DOHH2 (cell line): ENCODE data around the gene SERP2.

Source experiments
- H3F3A ChIP-seq: fragments of 200-600 bp; sonication (generic), shearing (Covaris generic); 2 replicates; pipeline ENCODE4 v1.6.0; 2016; ENCODE audit warnings: antibody characterized with exemption, mild to moderate bottlenecking; ENCODE audit not compliant: control insufficient read depth, insufficient read depth
- H3K27ac ChIP-seq: fragments of 200-600 bp; sonication (generic); 2 replicates; pipeline ENCODE4 v1.5.1; 2014; ENCODE audit warnings: low read depth, mild to moderate bottlenecking, low read length, moderate library complexity
- H3K27me3 ChIP-seq: fragments of 200-600 bp; sonication (generic); 2 replicates; pipeline ENCODE4 v1.6.1; 2014; ENCODE audit warnings: mild to moderate bottlenecking, low read length, mixed read lengths; ENCODE audit not compliant: control insufficient read depth
- H3K36me3 ChIP-seq: fragments of 200-600 bp; sonication (generic); 2 replicates; pipeline ENCODE4 v1.6.1; 2014; ENCODE audit warnings: mild to moderate bottlenecking, low read length, moderate library complexity, mixed read lengths; ENCODE audit not compliant: control insufficient read depth
- H3K4me1 ChIP-seq: fragments of 200-600 bp; sonication (generic); 2 replicates; pipeline ENCODE4 v1.6.1; 2014; ENCODE audit warnings: mild to moderate bottlenecking, low read length, mixed read lengths; ENCODE audit not compliant: control insufficient read depth
- H3K4me2 ChIP-seq: fragments of 200-600 bp; sonication (generic); 2 replicates; pipeline ENCODE4 v1.6.0; 2014; ENCODE audit warnings: mild to moderate bottlenecking, low read length, moderate library complexity
- H3K4me3 ChIP-seq: fragments of 200-600 bp; sonication (generic); 2 replicates; pipeline ENCODE4 v1.5.1; 2014; ENCODE audit warnings: mild to moderate bottlenecking, low read length, mixed read lengths
- H3K79me2 ChIP-seq: fragments of 200-600 bp; sonication (generic); 2 replicates; pipeline ENCODE4 v1.6.1; 2014; ENCODE audit warnings: mild to moderate bottlenecking, low read length, mixed read lengths; ENCODE audit not compliant: control insufficient read depth
- H3K9me2 ChIP-seq: fragments of 200-600 bp; sonication (generic); replicated peaks from 2 replicates; pipeline ENCODE4 v1.6.1; 2014; ENCODE audit warnings: mild to moderate bottlenecking, low read length, mixed read lengths; ENCODE audit not compliant: control insufficient read depth
- H3K9me3 ChIP-seq: fragments of 200-600 bp; sonication (generic); 2 replicates; pipeline ENCODE4 v1.6.1; 2014; ENCODE audit warnings: antibody characterized with exemption, low read length, mixed read lengths; ENCODE audit not compliant: control insufficient read depth, insufficient read depth
- H4K20me1 ChIP-seq: fragments of 200-600 bp; sonication (generic); 2 replicates; pipeline ENCODE4 v1.6.0; 2014; ENCODE audit warnings: low read depth, mild to moderate bottlenecking, antibody characterized with exemption, low read length, moderate library complexity; ENCODE audit not compliant: control insufficient read depth, insufficient read depth
- CTCF ChIP-seq: fragments of 200-600 bp; sonication (generic); IDR thresholded peaks from one replicate; pipeline ENCODE4 v1.5.1; 2014; ENCODE audit warnings: antibody characterized with exemption, mild to moderate bottlenecking, low read depth, low read length; ENCODE audit not compliant: poor library complexity, severe bottlenecking
- EZH2phosphoT487 ChIP-seq: fragments of 200-600 bp; sonication (generic); IDR thresholded peaks from 2 replicates; pipeline ENCODE4 v1.6.1; 2017; ENCODE audit warnings: borderline replicate concordance, mild to moderate bottlenecking, antibody characterized with exemption, low read length, moderate library complexity, mixed read lengths

The SERP2 gene

GRCh38 chr13:44437356-44438233, 64.0 kb downstream of the SERP2 start:
- peak overlapping the region; percentile 93 for H3K4me3 ChIP-seq
- H3K36me3 ChIP-seq: peaks cover 37% of the 10 kb centered on the region
- peaks cover 42% of the 10 kb centered on the region for H3K4me1 ChIP-seq
- peaks cover 13% of the 10 kb centered on the region for H4K20me1 ChIP-seq
- peak; percentile 55 for TF ChIP-seq CTCF
- TF ChIP-seq EZH2phosphoT487: no peak
- peaks cover 34% of the 10 kb centered on the region for H3F3A ChIP-seq
- no peaks in the 10 kb centered on the region for H3K9me2 ChIP-seq
- H3K9me3 ChIP-seq: no peaks in the 10 kb centered on the region
- H3K4me2 ChIP-seq: peak overlapping the region; percentile 80
- H3K79me2 ChIP-seq: peaks cover 28% of the 10 kb centered on the region
- no peaks in the 10 kb centered on the region for H3K27me3 ChIP-seq
- peak overlapping the region; percentile 74 for H3K27ac ChIP-seq

GRCh38 chr13:44438234-44438579, 64.6 kb downstream of the SERP2 start:
- H3K79me2 ChIP-seq: peaks cover 28% of the 10 kb centered on the region
- H4K20me1 ChIP-seq: peaks cover 13% of the 10 kb centered on the region
- no peaks in the 10 kb centered on the region for H3K27me3 ChIP-seq
- H3F3A ChIP-seq: peaks cover 31% of the 10 kb centered on the region
- H3K9me3 ChIP-seq: no peaks in the 10 kb centered on the region
- peaks cover 31% of the 10 kb centered on the region for H3K36me3 ChIP-seq
- no peak for TF ChIP-seq CTCF
- TF ChIP-seq EZH2phosphoT487: no peak
- H3K9me2 ChIP-seq: no peaks in the 10 kb centered on the region
- no peak overlapping the region for H3K27ac ChIP-seq
- H3K4me3 ChIP-seq: no peak overlapping the region
- peaks cover 41% of the 10 kb centered on the region for H3K4me1 ChIP-seq
- peak overlapping the region; percentile 80 for H3K4me2 ChIP-seq

GRCh38 chr13:44439452-44440024, 65.9 kb downstream of the SERP2 start:
- Histone ChIP-seq H3K9me3 (no peaks in the 10 kb centered on the region), H3K4me1 (peaks cover 29% of the 10 kb centered on the region), H3F3A (peaks cover 19% of the 10 kb centered on the region), H3K9me2 (no peaks in the 10 kb centered on the region), H3K4me2 (peak overlapping the region; percentile 17), H4K20me1 (peaks cover 4% of the 10 kb centered on the region), H3K27me3 (no peaks in the 10 kb centered on the region), H3K27ac (no peak overlapping the region), H3K36me3 (peaks cover 18% of the 10 kb centered on the region), H3K4me3 (no peak overlapping the region), H3K79me2 (peaks cover 20% of the 10 kb centered on the region)
- TF ChIP-seq CTCF (no peak), EZH2phosphoT487 (no peak)
